Caco-2 (cell line): ENCODE measurements around the gene ZNF609. TPM values are rescaled to one million over a fixed set of nuclear protein-coding genes. Genes with fewer than 3 reads are reported as not detected.

Experiments
- BruUV-seq: library from RNA; stranded (reverse); fragments of 400-500 nt; replicated peaks from 2 replicates; lab custom pipeline; 2021; lab: Mats Ljungman, UMichigan
- CTCF ChIA-PET: fragments of 300-600 bp; sonication (Branson Sonifier 250); formaldehyde crosslinking; loops from one replicate; lab custom pipeline; 2022; ENCODE audit warnings: antibody characterized with exemption; lab: Charles Lee
- POLR2A ChIA-PET: fragments of 300-600 bp; sonication (Branson Sonifier 250); formaldehyde crosslinking; loops from one replicate; lab custom pipeline; 2022; ENCODE audit warnings: antibody characterized with exemption; lab: Charles Lee
- DNase-seq, 2 experiments: peaks; one replicate each; pipeline versions ENCODE4 v3.0.0 to v3.0.0-alpha.2; 2020 to 2022
- H3K27me3 ChIP-seq: replicated peaks from 2 replicates; pipeline ENCODE4 v1.6.0; 2011; ENCODE audit warnings: low read length; ENCODE audit not compliant: control insufficient read depth, insufficient read depth
- H3K36me3 ChIP-seq: 2 replicates; pipeline ENCODE4 v1.5.1; 2011; ENCODE audit warnings: low read length; ENCODE audit not compliant: control insufficient read depth, insufficient read depth
- H3K4me1 ChIP-seq: fragments of 250-450 bp; sonication (Bioruptor Pico); 2 replicates; pipeline ENCODE4 v1.5.1; 2020; ENCODE audit warnings: mild to moderate bottlenecking
- H3K4me3 ChIP-seq: 2 replicates; pipeline ENCODE4 v1.5.1; 2011; ENCODE audit warnings: low read depth, mild to moderate bottlenecking, control low read depth, low read length
- H3K9me3 ChIP-seq: fragments of 250-450 bp; sonication (Bioruptor Pico); 2 replicates; pipeline ENCODE4 v1.5.1; 2020; ENCODE audit warnings: mild to moderate bottlenecking, moderate library complexity
- H3K27ac Mint-ChIP-seq: one replicate; pipeline ENCODE4 v1.8.0; 2022; ENCODE audit warnings: mixed read lengths; ENCODE audit not compliant: unreplicated experiment
- H3K27me3 Mint-ChIP-seq: one replicate; pipeline ENCODE4 v1.8.0; 2022; ENCODE audit warnings: mixed read lengths; ENCODE audit not compliant: insufficient read depth, unreplicated experiment
- H3K36me3 Mint-ChIP-seq: one replicate; pipeline ENCODE4 v1.8.0; 2022; ENCODE audit warnings: mild to moderate bottlenecking, mixed read lengths; ENCODE audit not compliant: insufficient read depth, unreplicated experiment
- H3K4me1 Mint-ChIP-seq: one replicate; pipeline ENCODE4 v1.8.0; 2022; ENCODE audit warnings: low read depth, mixed read lengths; ENCODE audit not compliant: unreplicated experiment
- H3K4me3 Mint-ChIP-seq: one replicate; pipeline ENCODE4 v1.8.0; 2022; ENCODE audit warnings: mild to moderate bottlenecking, moderate library complexity, mixed read lengths; ENCODE audit not compliant: unreplicated experiment
- H3K9me3 Mint-ChIP-seq: one replicate; pipeline ENCODE4 v1.8.0; 2022; ENCODE audit warnings: mixed read lengths; ENCODE audit not compliant: unreplicated experiment
- intact Hi-C: fragments of 100-400 bp; cut with micrococcal nuclease; formaldehyde crosslinking; loops from one replicate; pipeline ENCODE4 v1.10.0; 2022; ENCODE audit not compliant: unreplicated experiment
- total RNA-seq: library from RNA; stranded (reverse); gene quantifications from 2 replicates; pipeline ENCODE4 v1.2.3, GENCODE V29; 2022
- TF ChIP-seq, protein P1 (sequence below), 2 experiments: fragments of 200-600 bp in 1 of 2; IDR thresholded peaks; 1 replicate in 1 of 2; 2 replicates in 1 of 2; pipeline versions ENCODE4 v1.5.1 to v1.8.0; 2011 to 2022; ENCODE audit warnings: antibody characterized with exemption in 1 of 2, control low read depth in 1 of 2, inconsistent platforms in 1 of 2, low read depth in 1 of 2, low read length in 1 of 2, mild to moderate bottlenecking in 1 of 2, moderate library complexity in 1 of 2; ENCODE audit not compliant: insufficient read depth in 1 of 2, severe bottlenecking in 1 of 2, unreplicated experiment in 1 of 2

The ZNF609 gene
- total RNA-seq, 1 experiment from 2014 or later, result 30.1 TPM

DNA sequence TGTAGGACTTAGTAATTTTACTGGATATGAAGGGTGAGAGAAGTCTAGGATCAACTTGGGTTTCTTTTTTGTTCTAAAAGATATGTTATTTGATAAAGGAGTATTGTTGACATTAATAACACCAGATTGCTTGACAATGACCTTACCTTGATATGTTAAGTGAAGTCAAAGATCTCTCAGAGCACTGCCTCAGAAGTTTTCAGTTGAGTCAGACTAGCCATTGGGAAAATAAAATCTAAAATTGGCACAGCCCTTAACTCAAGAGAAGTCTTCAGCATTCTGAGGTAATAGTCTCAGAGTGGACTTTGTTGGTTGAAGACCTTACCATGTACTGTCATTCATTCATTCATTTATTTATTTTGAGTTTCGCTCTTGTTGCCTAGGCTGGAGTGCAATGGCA is 22.4 kb upstream of the ZNF609 start:
- no peak for DNase-seq
- Histone ChIP-seq H3K36me3 (no peaks in the 10 kb centered on the region), H3K27me3 (no peaks in the 10 kb centered on the region), H3K9me3 (no peaks in the 10 kb centered on the region), H3K4me1 (0 out of 2 replicates have a peak, but pooled peaks cover 1% of the 10 kb centered on the region), H3K4me3 (no peak overlapping the region)
- no peaks in the 10 kb centered on the region for H3K9me3 Mint-ChIP-seq
- TF ChIP-seq, protein P1, sequence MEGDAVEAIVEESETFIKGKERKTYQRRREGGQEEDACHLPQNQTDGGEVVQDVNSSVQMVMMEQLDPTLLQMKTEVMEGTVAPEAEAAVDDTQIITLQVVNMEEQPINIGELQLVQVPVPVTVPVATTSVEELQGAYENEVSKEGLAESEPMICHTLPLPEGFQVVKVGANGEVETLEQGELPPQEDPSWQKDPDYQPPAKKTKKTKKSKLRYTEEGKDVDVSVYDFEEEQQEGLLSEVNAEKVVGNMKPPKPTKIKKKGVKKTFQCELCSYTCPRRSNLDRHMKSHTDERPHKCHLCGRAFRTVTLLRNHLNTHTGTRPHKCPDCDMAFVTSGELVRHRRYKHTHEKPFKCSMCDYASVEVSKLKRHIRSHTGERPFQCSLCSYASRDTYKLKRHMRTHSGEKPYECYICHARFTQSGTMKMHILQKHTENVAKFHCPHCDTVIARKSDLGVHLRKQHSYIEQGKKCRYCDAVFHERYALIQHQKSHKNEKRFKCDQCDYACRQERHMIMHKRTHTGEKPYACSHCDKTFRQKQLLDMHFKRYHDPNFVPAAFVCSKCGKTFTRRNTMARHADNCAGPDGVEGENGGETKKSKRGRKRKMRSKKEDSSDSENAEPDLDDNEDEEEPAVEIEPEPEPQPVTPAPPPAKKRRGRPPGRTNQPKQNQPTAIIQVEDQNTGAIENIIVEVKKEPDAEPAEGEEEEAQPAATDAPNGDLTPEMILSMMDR (IDR thresholded peaks at IDR 0.05; ENCODE audit: insufficient read depth in 1 of 2, low read depth in 1 of 2, low read length in 1 of 2, severe bottlenecking in 1 of 2, unreplicated experiment in 1 of 2), result no peak
- H3K36me3 Mint-ChIP-seq, result peaks cover 17% of the 10 kb centered on the region
- H3K4me3 Mint-ChIP-seq, result no peak overlapping the region
- BruUV-seq, result no TSS peak
- H3K27me3 Mint-ChIP-seq, result no peaks in the 10 kb centered on the region
- CTCF ChIA-PET, result no interaction called here
- intact Hi-C loops, result no loop called here
- POLR2A ChIA-PET, result no interaction called here
- H3K4me1 Mint-ChIP-seq, result peaks cover 2% of the 10 kb centered on the region
- H3K27ac Mint-ChIP-seq, result no peak overlapping the region

DNA sequence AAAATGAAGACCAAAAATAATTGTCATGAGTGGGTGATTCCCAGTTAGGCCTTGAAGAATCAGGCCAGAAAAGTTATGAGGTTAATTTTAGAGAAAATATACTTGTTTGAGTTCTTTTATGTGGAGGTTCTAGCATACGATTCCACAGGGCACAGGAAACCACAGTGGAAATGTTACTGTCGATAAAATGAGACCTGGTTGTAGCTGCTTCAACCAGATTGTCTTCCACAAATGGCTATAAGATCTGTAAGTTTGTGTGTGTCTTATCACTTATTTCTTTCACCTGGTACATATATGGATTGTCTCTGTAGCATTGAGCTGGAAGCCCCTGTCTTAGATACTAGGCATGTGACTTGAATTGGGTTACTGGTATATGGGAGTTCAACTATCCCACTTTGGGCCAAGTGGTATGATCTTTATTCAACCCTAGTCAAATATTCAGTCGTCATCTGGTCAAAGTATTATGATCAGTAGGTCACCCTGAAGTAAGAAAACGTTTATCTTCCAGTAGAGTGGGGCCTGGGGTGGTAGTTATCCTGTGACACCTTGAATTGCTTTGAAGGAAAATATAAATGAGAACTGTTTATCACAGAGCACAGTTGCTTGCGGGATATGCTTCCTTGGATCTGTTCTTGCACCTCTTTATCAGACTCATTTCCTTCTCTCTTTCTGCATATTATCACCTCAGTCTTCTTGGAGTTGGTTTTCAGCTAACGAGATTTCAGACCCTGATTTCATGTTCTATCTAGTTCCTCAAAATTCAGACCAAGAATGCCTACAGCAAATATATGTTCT is 21.5 kb upstream of the ZNF609 start:
- ChIA-PET POLR2A (no interaction called here), CTCF (no interaction called here)
- Histone ChIP-seq H3K4me1 (peaks cover 10% of the 10 kb centered on the region; the same call in 1 of the 2 replicates), H3K36me3 (no peaks in the 10 kb centered on the region), H3K4me3 (no peak overlapping the region), H3K9me3 (no peaks in the 10 kb centered on the region), H3K27me3 (no peaks in the 10 kb centered on the region)
- no TSS peak for BruUV-seq
- TF ChIP-seq, protein P1 (IDR thresholded peaks at IDR 0.05; ENCODE audit: insufficient read depth in 1 of 2, low read depth in 1 of 2, low read length in 1 of 2, severe bottlenecking in 1 of 2, unreplicated experiment in 1 of 2), result no peak
- Mint-ChIP-seq H3K4me3 (no peak overlapping the region), H3K36me3 (peaks cover 17% of the 10 kb centered on the region), H3K27ac (no peak overlapping the region), H3K9me3 (no peaks in the 10 kb centered on the region), H3K27me3 (no peaks in the 10 kb centered on the region), H3K4me1 (peaks cover 7% of the 10 kb centered on the region)
- DNase-seq, result no peak
- intact Hi-C loops, result no loop called here

DNA sequence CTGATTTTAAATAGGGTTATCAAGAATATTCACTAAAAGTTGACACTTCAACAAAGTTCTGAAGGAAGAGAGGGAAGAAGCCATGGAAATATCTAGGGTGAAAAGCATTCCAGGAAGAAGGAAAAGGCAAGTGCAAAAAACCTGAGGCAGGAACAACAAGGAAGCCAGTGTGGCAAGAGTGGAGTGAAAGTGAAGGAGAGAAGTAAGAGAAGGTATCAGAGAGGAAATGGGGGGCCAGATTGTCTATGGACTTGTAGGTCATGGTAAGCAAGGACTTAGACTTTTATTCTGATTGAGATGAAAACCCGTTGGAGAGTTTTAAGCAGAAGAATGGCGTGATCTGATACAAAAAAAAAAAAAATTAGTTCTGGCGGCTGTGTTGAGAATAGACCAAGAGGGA is 18.5 kb upstream of the ZNF609 start:
- no peaks in the 10 kb centered on the region for H3K27me3 ChIP-seq
- intact Hi-C loops, result no loop called here
- no peaks in the 10 kb centered on the region for H3K9me3 ChIP-seq
- H3K9me3 Mint-ChIP-seq, result no peaks in the 10 kb centered on the region
- ChIA-PET CTCF (no interaction called here), POLR2A (no interaction called here)
- no peak overlapping the region for H3K4me3 Mint-ChIP-seq
- H3K36me3 ChIP-seq, result no peaks in the 10 kb centered on the region
- H3K4me3 ChIP-seq, result no peak overlapping the region
- DNase-seq, result no peak
- peaks cover 25% of the 10 kb centered on the region for H3K36me3 Mint-ChIP-seq
- TF ChIP-seq, protein P1 (IDR thresholded peaks at IDR 0.05; ENCODE audit: insufficient read depth in 1 of 2, low read depth in 1 of 2, low read length in 1 of 2, severe bottlenecking in 1 of 2, unreplicated experiment in 1 of 2), result no peak
- no peaks in the 10 kb centered on the region for H3K27me3 Mint-ChIP-seq
- H3K27ac Mint-ChIP-seq, result no peak overlapping the region
- no TSS peak for BruUV-seq
- H3K4me1 ChIP-seq, result peaks cover 17% of the 10 kb centered on the region; the same call in 1 of the 2 replicates
- H3K4me1 Mint-ChIP-seq, result peaks cover 7% of the 10 kb centered on the region
